HL-60 (cell line): Measurements from ENCODE around the gene ECEL1.
"Not testable (repeated sequence)": the region's sequence is repeated elsewhere in the genome, so short reads cannot be mapped to it uniquely, and the experiment has no call there.

Source experiments
- GABPA ChIP-seq: IDR thresholded peaks from 2 replicates; pipeline ENCODE4 v1.6.1; 2012; ENCODE audit warnings: low read depth
- TF ChIP-seq, protein P1 (sequence below): IDR thresholded peaks from one replicate; pipeline ENCODE4 v1.5.1; 2011; ENCODE audit warnings: low read length, control low read depth, inconsistent platforms; ENCODE audit not compliant: insufficient read depth

DNA sequence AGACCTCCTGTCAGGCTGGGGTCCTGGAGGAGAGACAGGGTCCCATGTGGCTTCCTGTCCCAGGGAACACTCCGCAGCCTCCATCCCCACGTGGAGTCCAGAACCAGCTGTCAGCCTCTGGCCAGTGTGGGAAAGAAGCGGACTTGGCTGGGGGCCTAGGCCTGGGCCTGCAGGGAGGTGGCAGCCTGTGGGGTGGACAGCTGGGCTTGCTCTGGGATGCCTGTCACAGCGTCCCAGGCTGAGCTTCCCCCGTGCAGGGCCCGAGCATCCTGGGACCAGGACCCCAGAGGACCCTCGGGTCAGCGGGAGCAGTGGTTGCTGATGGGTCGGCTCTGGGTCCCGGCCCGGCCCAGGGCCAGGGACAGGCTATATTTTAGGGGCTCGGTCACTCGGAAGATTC lies 45.2 kb downstream of the ECEL1 start:
- TF ChIP-seq, protein P1, sequence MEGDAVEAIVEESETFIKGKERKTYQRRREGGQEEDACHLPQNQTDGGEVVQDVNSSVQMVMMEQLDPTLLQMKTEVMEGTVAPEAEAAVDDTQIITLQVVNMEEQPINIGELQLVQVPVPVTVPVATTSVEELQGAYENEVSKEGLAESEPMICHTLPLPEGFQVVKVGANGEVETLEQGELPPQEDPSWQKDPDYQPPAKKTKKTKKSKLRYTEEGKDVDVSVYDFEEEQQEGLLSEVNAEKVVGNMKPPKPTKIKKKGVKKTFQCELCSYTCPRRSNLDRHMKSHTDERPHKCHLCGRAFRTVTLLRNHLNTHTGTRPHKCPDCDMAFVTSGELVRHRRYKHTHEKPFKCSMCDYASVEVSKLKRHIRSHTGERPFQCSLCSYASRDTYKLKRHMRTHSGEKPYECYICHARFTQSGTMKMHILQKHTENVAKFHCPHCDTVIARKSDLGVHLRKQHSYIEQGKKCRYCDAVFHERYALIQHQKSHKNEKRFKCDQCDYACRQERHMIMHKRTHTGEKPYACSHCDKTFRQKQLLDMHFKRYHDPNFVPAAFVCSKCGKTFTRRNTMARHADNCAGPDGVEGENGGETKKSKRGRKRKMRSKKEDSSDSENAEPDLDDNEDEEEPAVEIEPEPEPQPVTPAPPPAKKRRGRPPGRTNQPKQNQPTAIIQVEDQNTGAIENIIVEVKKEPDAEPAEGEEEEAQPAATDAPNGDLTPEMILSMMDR: not testable (repeated sequence)
- TF ChIP-seq GABPA: not testable (repeated sequence)
